IPS DF 6.9 (cell line): ENCODE data around the gene ABLIM2.
"Not testable (repeated sequence)": the region's sequence is repeated elsewhere in the genome, so short reads cannot be mapped to it uniquely, and the experiment has no call there.

Source experiments
- DNase-seq: peaks from one replicate; pipeline ENCODE4 v3.0.0-alpha.2; 2013; ENCODE audit warnings: low read depth, low spot score
- H3K27ac ChIP-seq: one replicate; pipeline ENCODE4 v1.5.1; 2013; ENCODE audit warnings: low read length, control low read depth
- H3K27me3 ChIP-seq: 2 replicates; pipeline ENCODE4 v1.6.1; 2013; ENCODE audit warnings: mild to moderate bottlenecking, low read length; ENCODE audit not compliant: control insufficient read depth, insufficient read depth
- H3K36me3 ChIP-seq: 2 replicates; pipeline ENCODE4 v1.6.1; 2013; ENCODE audit warnings: low read length; ENCODE audit not compliant: control insufficient read depth, insufficient read depth
- H3K4me1 ChIP-seq: 2 replicates; pipeline ENCODE4 v1.6.1; 2013; ENCODE audit warnings: low read length; ENCODE audit not compliant: control insufficient read depth, insufficient read depth
- H3K4me3 ChIP-seq: 2 replicates; pipeline ENCODE4 v1.5.1; 2013; ENCODE audit warnings: mild to moderate bottlenecking, low read length
- H3K9me3 ChIP-seq: 2 replicates; pipeline ENCODE4 v1.6.1; 2013; ENCODE audit warnings: low read length, inconsistent platforms; ENCODE audit not compliant: control insufficient read depth, insufficient read depth
- WGBS: extraction: QIAGEN DNeasy Blood & Tissue Kit; methylation state at CpG from one replicate; pipeline ENCODE4 v1.1.7; 2013; ENCODE audit warnings: mixed read lengths, missing lambda C conversion rate; ENCODE audit not compliant: insufficient read length, insufficient coverage; 5-methylcytosine and 5-hydroxymethylcytosine counted together

ABLIM2 gene

GRCh38 chr4:7949759-7950158 lies 208.9 kb downstream of the ABLIM2 start:
- WGBS, result no CpG with 5 or more reads among the region's 4 CpGs
- no peaks in the 10 kb centered on the region for H3K27me3 ChIP-seq
- no peaks in the 10 kb centered on the region for H3K4me1 ChIP-seq
- H3K36me3 ChIP-seq, result no peaks in the 10 kb centered on the region
- no peaks in the 10 kb centered on the region for H3K9me3 ChIP-seq
- H3K4me3 ChIP-seq, result no peak overlapping the region
- no peak overlapping the region for H3K27ac ChIP-seq
- DNase-seq, result no peak

GRCh38 chr4:7947927-7948326 lies 210.7 kb downstream of the ABLIM2 start:
- DNase-seq, result no peak
- Histone ChIP-seq H3K4me3 (no peak overlapping the region), H3K9me3 (no peaks in the 10 kb centered on the region), H3K4me1 (no peaks in the 10 kb centered on the region), H3K27ac (no peak overlapping the region), H3K36me3 (no peaks in the 10 kb centered on the region), H3K27me3 (no peaks in the 10 kb centered on the region)
- WGBS, result no CpG with 5 or more reads among the region's 4 CpGs

- H3K4me3 ChIP-seq, result no peak overlapping the region
- H3K27ac ChIP-seq, result no peak overlapping the region
- no peak for DNase-seq
- peaks cover 2% of the 10 kb centered on the region; the same call in 1 of the 2 replicates for H3K4me1 ChIP-seq
- no peaks in the 10 kb centered on the region for H3K36me3 ChIP-seq
- H3K9me3 ChIP-seq, result no peaks in the 10 kb centered on the region
- no CpG with 5 or more reads among the region's 14 CpGs for WGBS
- H3K27me3 ChIP-seq, result no peaks in the 10 kb centered on the region
Observed at GRCh38 chr4:7945709-7946380, 212.8 kb downstream of the ABLIM2 start.

- WGBS, result no CpG with 5 or more reads among the region's 5 CpGs
- Histone ChIP-seq H3K4me1 (peaks cover 2% of the 10 kb centered on the region; the same call in 1 of the 2 replicates), H3K4me3 (no peak overlapping the region), H3K27me3 (no peaks in the 10 kb centered on the region), H3K9me3 (no peaks in the 10 kb centered on the region), H3K27ac (no peak overlapping the region), H3K36me3 (no peaks in the 10 kb centered on the region)
- DNase-seq, result no peak
Observed at GRCh38 chr4:7944599-7945220, 213.9 kb downstream of the ABLIM2 start.

GRCh38 chr4:7943688-7944087 lies 214.9 kb downstream of the ABLIM2 start:
- not testable (repeated sequence) for DNase-seq, H3K36me3 ChIP-seq, H3K4me3 ChIP-seq, H3K27ac ChIP-seq, H3K4me1 ChIP-seq, H3K9me3 ChIP-seq, H3K27me3 ChIP-seq
- no CpG with 5 or more reads among the region's 4 CpGs for WGBS

GRCh38 chr4:7943211-7943610 lies 215.4 kb downstream of the ABLIM2 start:
- Histone ChIP-seq H3K4me1 (peaks cover 6% of the 10 kb centered on the region; the same call in 1 of the 2 replicates), H3K4me3 (no peak overlapping the region), H3K27me3 (no peaks in the 10 kb centered on the region), H3K36me3 (no peaks in the 10 kb centered on the region), H3K9me3 (no peaks in the 10 kb centered on the region), H3K27ac (no peak overlapping the region)
- no peak for DNase-seq
- WGBS, result no CpG with 5 or more reads among the region's 8 CpGs

- H3K27ac ChIP-seq, result no peak overlapping the region
- WGBS, result no CpG with 5 or more reads among the region's 4 CpGs
- H3K27me3 ChIP-seq, result no peaks in the 10 kb centered on the region
- H3K36me3 ChIP-seq, result no peaks in the 10 kb centered on the region
- H3K9me3 ChIP-seq, result no peaks in the 10 kb centered on the region
- no peak overlapping the region for H3K4me3 ChIP-seq
- no peak for DNase-seq
- H3K4me1 ChIP-seq, result peaks cover 6% of the 10 kb centered on the region; the same call in 1 of the 2 replicates
Observed at GRCh38 chr4:7941965-7942496, 216.6 kb downstream of the ABLIM2 start.

GRCh38 chr4:7941111-7941964 lies 217.3 kb downstream of the ABLIM2 start:
- H3K9me3 ChIP-seq, result no peaks in the 10 kb centered on the region
- H3K27ac ChIP-seq, result no peak overlapping the region
- H3K27me3 ChIP-seq, result no peaks in the 10 kb centered on the region
- H3K36me3 ChIP-seq, result no peaks in the 10 kb centered on the region
- WGBS, result no CpG with 5 or more reads among the region's 11 CpGs
- no peak for DNase-seq
- peaks cover 6% of the 10 kb centered on the region; the same call in 1 of the 2 replicates for H3K4me1 ChIP-seq
- no peak overlapping the region for H3K4me3 ChIP-seq

- H3K9me3 ChIP-seq, result no peaks in the 10 kb centered on the region
- H3K27ac ChIP-seq, result no peak within 1 kb of the TSS
- DNase-seq, result no peak
- H3K4me1 ChIP-seq, result peaks cover 6% of the 10 kb centered on the region; the same call in 1 of the 2 replicates
- H3K27me3 ChIP-seq, result no peaks in the 10 kb centered on the region
- peak within 1 kb of the TSS; percentile 67 for H3K4me3 ChIP-seq
- no peaks in the 10 kb centered on the region for H3K36me3 ChIP-seq
- WGBS, result no CpG with 5 or more reads among the region's 96 CpGs
Observed at GRCh38 chr4:7939377-7940108, 219.1 kb downstream of the ABLIM2 start, which contains the start of gene AFAP1. Gene AFAP1 (minus strand): TSS chr4:7939861. CDS start chr4:7872078, 67,783 bp downstream.
